T-helper 22 cell (primary cell): ENCODE data around the gene ATP6V1F.

Experiments used
- DNase-seq: peaks from one replicate; pipeline ENCODE4 v3.0.0-alpha.2; 2020; ENCODE audit warnings: low read depth

The ATP6V1F gene

GRCh38 chr7:128848289-128849155 is 14.1 kb upstream of the ATP6V1F start:
- DNase-seq: no peak

DNA sequence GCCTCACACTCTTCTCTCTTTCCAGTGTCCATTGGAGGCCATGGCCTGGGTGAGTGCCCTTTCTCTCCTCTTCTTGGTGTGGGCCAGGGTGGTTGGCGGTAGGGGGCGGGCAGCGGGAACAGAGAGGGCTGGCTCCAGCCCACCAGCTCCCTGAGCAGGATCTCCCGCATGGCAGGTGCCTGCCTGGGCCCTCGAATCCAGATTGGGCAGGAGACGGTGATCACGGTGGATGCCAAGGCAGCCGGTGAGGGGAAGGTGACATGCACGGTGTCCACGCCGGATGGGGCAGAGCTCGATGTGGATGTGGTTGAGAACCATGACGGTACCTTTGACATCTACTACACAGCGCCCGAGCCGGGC is 13.5 kb upstream of the ATP6V1F start:
- no peak for DNase-seq

DNA sequence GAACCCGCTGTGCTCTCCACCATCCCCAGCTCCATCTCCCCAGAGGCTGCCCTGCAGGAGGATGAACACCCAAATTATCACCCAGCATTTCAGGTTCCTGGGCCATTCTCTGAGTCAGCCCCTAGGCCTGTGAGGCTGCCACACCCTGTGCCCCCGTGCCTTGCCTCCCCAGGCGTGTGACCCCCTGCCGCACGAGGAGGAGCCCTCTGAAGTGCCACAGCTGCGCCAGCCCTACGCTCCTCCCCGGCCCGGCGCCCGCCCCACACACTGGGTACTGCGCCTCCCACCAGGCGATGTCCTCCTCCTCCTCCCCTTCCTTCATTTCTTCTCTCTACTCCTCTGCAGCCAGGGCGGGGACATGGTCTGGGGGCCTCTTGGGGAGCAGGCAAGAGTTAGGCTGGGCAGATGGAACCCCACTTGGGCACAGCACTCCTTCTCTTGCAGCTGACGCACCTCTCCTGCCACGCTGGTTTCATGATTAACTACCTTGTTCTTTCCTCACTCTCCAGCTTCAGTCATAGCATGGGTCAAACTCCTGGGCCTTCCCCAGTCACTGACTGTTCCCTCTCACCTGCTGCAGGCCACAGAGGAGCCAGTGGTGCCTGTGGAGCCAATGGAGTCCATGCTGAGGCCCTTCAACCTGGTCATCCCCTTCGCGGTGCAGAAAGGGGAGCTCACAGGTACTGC is 12.7 kb upstream of the ATP6V1F start:
- no peak for DNase-seq

GRCh38 chr7:128852537-128853254 is 10.0 kb upstream of the ATP6V1F start:
- DNase-seq: no peak

DNA sequence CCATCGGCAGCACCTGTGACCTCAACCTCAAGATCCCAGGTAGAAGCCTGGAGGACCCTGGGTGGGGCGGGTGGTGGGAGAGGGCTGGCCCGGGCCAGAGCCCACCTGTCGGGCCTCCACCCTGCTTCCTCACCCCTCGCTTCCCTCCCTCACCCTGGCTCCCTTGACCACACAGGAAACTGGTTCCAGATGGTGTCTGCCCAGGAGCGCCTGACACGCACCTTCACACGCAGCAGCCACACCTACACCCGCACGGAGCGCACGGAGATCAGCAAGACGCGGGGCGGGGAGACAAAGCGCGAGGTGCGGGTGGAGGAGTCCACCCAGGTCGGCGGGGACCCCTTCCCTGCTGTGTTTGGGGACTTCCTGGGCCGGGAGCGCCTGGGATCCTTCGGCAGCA is 8.9 kb upstream of the ATP6V1F start:
- DNase-seq: no peak

- DNase-seq: no peak
These were observed 8.3 kb upstream of the ATP6V1F start for GRCh38 chr7:128854396-128854795.

GRCh38 chr7:128855559-128855958 is 7.1 kb upstream of the ATP6V1F start:
- no peak for DNase-seq

DNA sequence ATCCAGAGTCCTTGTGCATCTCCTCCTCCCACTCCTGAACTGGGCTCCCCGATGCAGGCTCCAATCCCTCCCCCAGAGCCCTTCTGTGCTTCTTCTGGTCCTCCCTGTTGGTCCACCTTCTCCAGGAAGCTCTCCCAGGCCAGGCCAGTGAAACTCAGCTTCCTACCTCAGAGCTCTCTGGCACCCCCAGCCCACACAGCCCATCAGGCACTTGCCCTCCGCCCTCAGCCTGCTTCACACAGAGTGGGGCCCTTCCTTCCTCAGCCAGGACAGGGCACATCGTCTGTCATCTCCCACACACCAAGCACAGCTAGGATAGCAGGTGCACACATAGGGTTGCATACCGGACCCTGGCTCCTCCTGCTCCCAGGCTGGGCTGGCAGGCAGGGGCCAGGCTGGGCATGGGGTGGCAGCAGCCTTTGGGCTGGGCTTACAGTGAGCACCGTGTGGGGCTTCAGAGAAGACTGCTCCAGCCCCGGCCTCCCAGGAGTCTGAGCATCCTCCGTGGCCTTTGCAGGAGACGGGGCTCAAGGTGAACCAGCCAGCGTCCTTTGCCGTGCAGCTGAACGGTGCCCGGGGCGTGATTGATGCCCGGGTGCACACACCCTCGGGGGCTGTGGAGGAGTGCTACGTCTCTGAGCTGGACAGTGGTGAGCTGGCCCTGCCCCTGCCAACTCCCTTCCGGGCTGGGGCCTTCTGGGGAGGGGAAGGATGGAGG is 6.5 kb upstream of the ATP6V1F start:
- DNase-seq: no peak

GRCh38 chr7:128858380-128859231 is 4.0 kb upstream of the ATP6V1F start:
- no peak for DNase-seq

- no peak for DNase-seq
These were observed 3.2 kb upstream of the ATP6V1F start for GRCh38 chr7:128859232-128860157.

DNA sequence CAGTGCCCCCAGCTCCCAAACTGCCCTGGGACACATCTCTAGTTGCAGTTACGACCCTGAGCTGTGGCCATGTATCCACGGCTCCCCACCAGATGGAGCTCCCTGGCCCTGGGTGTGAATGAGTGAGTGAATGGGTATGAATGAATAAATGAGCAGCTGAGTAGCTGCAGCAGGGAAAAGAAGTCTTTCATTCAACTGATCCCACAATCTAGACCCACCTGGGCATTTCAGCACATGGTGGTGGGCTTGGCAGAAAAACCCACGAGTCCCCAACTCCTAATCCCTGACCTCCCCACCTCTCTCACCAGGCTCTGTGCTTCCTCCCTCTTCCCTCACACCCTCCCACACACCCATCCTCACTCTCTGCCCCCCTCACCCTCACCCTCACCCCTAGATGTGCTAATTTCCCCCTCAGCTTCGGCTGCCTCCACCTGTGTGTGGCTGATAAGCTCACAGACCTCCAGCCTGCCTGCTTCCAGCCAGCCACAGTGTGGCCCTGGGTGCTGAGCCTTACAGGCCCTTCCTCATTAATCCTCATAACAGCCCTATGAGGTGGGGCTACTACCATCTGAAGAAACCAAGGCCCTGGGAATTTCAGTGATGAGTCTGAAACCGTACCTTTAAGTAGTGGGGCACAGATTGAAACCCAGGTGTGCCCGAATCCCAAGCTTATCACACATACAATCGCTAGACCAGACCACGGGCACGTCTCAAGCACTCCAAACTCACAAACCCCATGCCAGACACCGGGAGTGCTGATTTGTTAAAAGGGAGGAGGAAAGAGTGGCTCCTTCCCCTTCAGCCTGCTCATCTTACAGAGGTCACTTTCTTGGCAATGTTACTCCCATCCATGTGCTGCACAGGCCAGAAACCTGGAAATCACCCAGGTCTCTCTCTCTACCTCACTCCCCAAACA is 2.2 kb upstream of the ATP6V1F start:
- no peak for DNase-seq

DNA sequence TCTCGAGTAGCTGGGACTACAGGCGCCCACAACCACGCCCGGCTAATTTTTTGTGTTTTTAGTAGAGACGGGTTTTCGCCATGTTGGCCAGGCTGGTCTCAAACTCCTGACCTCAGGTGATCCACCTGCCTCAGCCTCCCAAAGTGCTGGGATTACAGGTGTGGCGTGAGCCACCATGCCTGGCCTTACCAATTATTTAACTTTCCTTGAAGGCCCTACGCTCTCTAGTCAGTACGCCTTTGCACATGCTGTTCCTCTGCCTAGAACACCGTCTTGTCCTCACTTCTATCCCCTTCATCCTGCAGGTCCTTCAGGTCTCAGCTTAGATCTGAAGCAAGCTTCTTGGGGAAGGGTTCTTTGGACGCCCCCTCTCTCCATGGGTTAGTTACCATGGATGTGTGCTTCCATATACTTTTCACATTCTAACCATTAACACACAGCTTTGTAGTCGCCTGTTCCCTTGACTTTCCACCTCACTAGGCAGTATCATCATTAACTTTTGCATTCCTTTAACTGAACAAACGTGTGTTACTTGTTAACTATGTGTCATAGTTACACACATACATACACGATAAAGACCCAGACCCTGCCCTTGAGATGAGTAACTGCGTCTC is 592 bp upstream of the ATP6V1F start:
- no peak for DNase-seq

DNA sequence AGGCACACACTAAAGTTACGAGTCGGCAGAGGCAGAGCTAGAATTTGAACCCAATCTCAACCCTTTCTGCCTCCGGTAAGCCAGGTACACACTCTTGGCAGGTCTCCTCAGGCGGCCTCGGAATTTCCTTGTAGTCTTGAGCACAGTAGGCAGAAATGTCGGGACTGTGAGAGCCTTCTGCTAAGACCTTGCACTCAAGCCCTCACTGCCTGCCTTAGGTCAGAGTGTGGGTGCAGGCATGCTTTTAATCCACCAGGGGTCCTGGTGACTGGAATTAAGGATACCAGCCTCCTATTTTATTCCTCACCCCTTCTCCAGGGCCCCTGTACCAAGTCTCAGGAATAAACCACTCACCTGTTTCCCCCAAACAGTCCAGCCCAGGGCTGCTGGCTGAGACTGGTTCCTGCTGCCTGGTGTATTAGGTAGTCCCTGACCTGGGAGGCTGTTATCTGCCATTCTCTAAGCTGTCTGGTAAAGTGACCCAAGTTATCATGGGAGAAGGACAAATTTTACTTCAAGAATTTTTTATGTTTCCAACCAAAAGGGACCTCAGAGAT is 855 bp downstream of the ATP6V1F start:
- DNase-seq: no peak

- no peak for DNase-seq
These were observed 2.6 kb downstream of the ATP6V1F start for GRCh38 chr7:128865303-128865702.

DNA sequence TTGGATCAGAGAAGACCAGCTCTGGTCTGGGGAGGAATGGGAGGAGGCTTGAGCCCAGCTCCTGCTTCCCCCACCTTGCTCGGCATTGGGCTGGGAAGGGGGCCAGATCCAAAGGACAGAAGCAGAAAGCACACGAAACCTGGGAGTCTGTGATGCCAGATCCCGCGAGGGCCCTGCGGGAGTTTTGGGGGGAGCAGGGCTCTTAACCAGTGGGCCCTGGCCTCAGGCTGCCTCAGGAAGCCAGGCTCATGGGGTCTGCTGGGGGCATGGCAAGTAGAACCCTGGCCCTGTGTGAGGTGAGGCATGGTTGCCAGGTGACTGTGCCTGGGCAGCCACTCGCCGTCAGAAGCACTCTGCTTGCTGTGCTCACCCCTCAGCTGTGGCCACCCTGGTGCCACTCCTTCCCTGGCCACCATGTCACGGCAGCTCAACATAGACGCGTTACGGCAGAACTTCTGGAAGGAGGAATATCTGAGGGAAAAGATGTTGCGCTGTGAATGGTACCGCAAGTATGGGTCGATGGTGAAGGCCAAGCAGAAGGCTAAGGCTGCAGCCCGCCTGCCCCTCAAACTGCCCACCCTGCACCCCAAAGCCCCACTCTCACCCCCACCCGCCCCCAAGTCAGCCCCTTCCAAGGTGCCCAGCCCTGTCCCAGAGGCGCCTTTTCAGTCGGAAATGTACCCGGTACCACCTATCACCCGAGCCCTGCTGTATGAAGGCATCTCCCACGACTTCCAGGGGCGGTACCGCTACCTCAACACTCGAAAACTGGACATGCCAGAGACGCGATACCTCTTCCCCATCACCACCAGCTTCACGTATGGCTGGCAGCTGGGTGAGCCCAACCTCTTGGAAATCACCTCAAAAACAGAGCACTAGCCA is 3.6 kb downstream of the ATP6V1F start:
- no peak for DNase-seq

DNA sequence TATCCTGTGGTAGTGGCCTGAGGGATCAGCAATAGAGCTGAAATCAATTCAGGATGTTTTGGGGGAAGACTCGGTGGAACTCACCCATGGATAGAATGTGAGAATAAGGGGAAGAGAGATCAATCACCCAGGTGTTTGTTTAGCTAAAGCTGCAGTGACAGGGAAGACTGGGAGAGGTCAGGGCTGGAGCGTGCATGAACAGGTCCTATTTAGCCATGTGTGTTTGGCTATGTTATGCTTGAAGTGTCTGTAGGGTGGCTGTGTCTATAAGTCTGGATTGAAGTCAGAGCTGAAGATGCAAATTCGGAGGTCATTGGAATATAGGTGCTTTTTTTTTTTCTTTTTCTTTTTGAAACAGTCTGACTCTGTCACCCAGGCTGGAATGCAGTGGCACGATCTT is 4.6 kb downstream of the ATP6V1F start:
- no peak for DNase-seq
